Fibroblast of pulmonary artery (primary cell): ENCODE measurements around the gene PGBD2.

Source experiments
- DNase-seq: peaks from one replicate; pipeline ENCODE4 v3.0.0-alpha.2; 2010; ENCODE audit warnings: low read depth
- H3K4me3 ChIP-seq: replicated peaks from 2 replicates; pipeline ENCODE4 v1.5.1; 2011; ENCODE audit warnings: low read depth, mild to moderate bottlenecking, control low read depth, low read length, moderate library complexity
- CTCF ChIP-seq: IDR thresholded peaks from 2 replicates; pipeline ENCODE4 v1.5.1; 2011; ENCODE audit warnings: mild to moderate bottlenecking, control low read depth, low read length, inconsistent platforms; ENCODE audit errors: missing control alignments

Gene PGBD2

DNA sequence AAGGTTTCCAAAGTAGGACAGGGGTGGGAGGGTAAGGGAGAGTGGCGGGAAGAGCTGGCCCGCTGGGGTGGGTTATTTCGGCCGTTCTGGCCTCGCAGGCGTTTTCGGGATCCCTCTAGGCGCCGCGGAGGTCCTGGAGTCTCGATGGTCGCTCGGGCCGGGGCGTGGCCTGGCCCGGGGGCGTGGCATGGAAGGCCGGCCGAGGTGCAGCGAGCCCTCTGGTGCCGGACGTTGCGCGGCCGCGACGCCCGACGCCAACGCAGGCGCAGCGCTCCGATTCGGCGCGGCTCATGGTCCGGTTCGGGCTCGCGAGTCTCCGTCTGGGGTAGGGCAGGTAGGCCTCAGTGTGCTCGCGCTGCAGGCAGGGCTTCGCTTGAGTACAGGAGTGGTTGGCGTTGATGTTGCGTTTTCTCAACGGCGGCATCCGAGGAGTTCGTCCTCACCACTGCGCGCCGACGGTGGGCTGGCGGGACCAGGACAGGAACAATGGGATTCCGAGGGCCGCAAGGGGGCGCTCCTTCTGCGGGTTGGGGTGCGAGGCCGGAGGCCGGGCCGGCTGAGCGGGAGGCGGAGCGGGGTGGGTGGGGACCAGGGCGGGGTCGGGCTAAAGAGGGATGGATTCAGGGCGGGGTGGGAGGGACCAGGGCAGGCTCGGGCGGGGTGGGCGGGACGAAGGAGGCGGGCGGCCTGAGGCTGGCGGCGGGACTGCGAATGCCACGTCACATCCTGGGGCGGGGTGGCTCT is at the start of gene PGBD2:
Gene PGBD2 (plus strand): TSS at position 227 of the 744 bp plus-strand sequence. CDS start 7,628 bp downstream, outside the sequence.
- DNase-seq: peak; percentile 94
- H3K4me3 ChIP-seq: peak within 1 kb of the TSS; percentile 77

GRCh38 chr1:248857201-248857600 is 48.8 kb upstream of the PGBD2 start:
- no peak for TF ChIP-seq CTCF
- no peak for DNase-seq
- no peak overlapping the region for H3K4me3 ChIP-seq

More for the DNA sequence above, at the start of gene PGBD2:
- peak; percentile 57 for TF ChIP-seq CTCF

DNA sequence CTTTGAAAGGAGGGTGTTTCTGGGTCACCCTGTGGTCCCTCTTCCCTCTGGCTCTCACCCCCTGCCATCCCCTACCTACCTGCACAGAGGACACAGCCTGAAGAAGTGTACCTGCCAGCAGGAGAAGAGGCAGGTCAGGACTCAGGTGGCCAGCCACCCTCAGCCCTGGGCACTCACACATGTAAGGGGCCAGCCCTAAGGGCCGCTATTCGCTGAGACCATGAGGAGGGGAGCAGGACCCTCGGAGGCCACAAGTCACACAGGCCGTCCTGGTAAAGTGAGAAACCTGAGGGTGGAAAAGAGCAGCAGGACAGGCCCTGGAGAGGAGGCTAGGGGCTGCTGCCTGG is 48.3 kb upstream of the PGBD2 start:
- no peak for TF ChIP-seq CTCF
- H3K4me3 ChIP-seq: peak overlapping the region; percentile 81
- DNase-seq: no peak

GRCh38 chr1:248858096-248858890 is 47.7 kb upstream of the PGBD2 start:
- DNase-seq: peak; percentile 58

GRCh38 chr1:248858891-248859889 is 46.8 kb upstream of the PGBD2 start, which contains the start of gene ZNF692:
Gene ZNF692 (minus strand): TSS chr1:248859085. CDS start chr1:248858309, 776 bp downstream.
- DNase-seq: peak; percentile 98
- no peak for TF ChIP-seq CTCF
- peak within 1 kb of the TSS; percentile 81 for H3K4me3 ChIP-seq

More at GRCh38 chr1:248858096-248858890, 47.7 kb upstream of the PGBD2 start:
- peak overlapping the region; percentile 81 for H3K4me3 ChIP-seq
- peak; percentile 25 for TF ChIP-seq CTCF

- no peak for DNase-seq
Measured at GRCh38 chr1:248860007-248860406, 46.0 kb upstream of the PGBD2 start.

More at GRCh38 chr1:248860007-248860406, 46.0 kb upstream of the PGBD2 start:
- no peak overlapping the region for H3K4me3 ChIP-seq
- no peak for TF ChIP-seq CTCF
